ENCODE data around the gene EME2. TPM values are rescaled to one million over a fixed set of nuclear protein-coding genes. Genes with fewer than 3 reads are reported as not detected.

Gene EME2
- total and polyA plus RNA-seq, 7 experiments from 2014 or later = 0.59 to 47.5 (median 32.5) TPM

Small RNA genes lying within 50 kb of the gene (microRNA-seq; reads per million reads assigned to microRNA genes)
- gene MIR3177 (ENCODE audit: borderline microRNAs expressed) = not detected

Other genes starting within 250 kb of the EME2 start
- gene TMEM204, start 239.1 kb upstream of the EME2 start, total RNA-seq = 100 to 1,000 TPM in 2 of 5 experiments, 10 to 100 TPM in 3; 26.3 to 162 (median 47.5) TPM
- gene TMEM204, start 239.1 kb upstream of the EME2 start, polyA plus RNA-seq = 100 to 1,000 TPM; 152 to 186 TPM
- 10 to 100 TPM in 1 of 5 experiments, 1 to 10 TPM in 4; 7.3 to 10.6 (median 8.1) TPM for gene IFT140, start 160.7 kb upstream of the EME2 start, total RNA-seq
- 10 to 100 TPM in 1 of 2 donors, 1 to 10 TPM in 1; 8.9 to 13.5 TPM for gene IFT140, start 160.7 kb upstream of the EME2 start, polyA plus RNA-seq
- 10 to 100 TPM; 27.0 to 33.2 (median 31.3) TPM for gene CRAMP1, start 160.4 kb upstream of the EME2 start, total RNA-seq
- 1 to 10 TPM; 2.1 to 5.0 TPM for gene CRAMP1, start 160.4 kb upstream of the EME2 start, polyA plus RNA-seq
- 10 to 100 TPM; 12.6 to 67.2 (median 36.4) TPM for gene JPT2, start 94.5 kb upstream of the EME2 start, total RNA-seq
- gene JPT2, start 94.5 kb upstream of the EME2 start, polyA plus RNA-seq = 10 to 100 TPM; 13.0 to 17.5 TPM
- gene MAPK8IP3, start 66.6 kb upstream of the EME2 start, total RNA-seq = 100 to 1,000 TPM; 112 to 299 (median 272) TPM
- 1 to 10 TPM; 1.7 to 3.2 TPM for gene MAPK8IP3, start 66.6 kb upstream of the EME2 start, polyA plus RNA-seq
- gene NME3, start 1.3 kb upstream of the EME2 start, total RNA-seq = 10 to 100 TPM; 49.4 to 81.5 (median 58.2) TPM
- 10 to 100 TPM; 70.6 to 71.9 TPM for gene NME3, start 1.3 kb upstream of the EME2 start, polyA plus RNA-seq
- 100 to 1,000 TPM in 1 of 5 experiments, 10 to 100 TPM in 4; 41.6 to 115 (median 49.5) TPM for gene MRPS34, start 324 bp downstream of the EME2 start, total RNA-seq
- 100 to 1,000 TPM; 124 to 162 TPM for gene MRPS34, start 324 bp downstream of the EME2 start, polyA plus RNA-seq
- 100 to 1,000 TPM in 2 of 5 experiments, 10 to 100 TPM in 3; 38.2 to 127 (median 72.3) TPM for gene SPSB3, start 9.8 kb downstream of the EME2 start, total RNA-seq
- 10 to 100 TPM; 38.7 to 58.9 TPM for gene SPSB3, start 9.8 kb downstream of the EME2 start, polyA plus RNA-seq
- gene NUBP2, start 10.2 kb downstream of the EME2 start, total RNA-seq = 10 to 100 TPM; 39.3 to 60.2 (median 48.6) TPM
- gene NUBP2, start 10.2 kb downstream of the EME2 start, polyA plus RNA-seq = 10 to 100 TPM; 96.7 to 98.9 TPM
- gene IGFALS, start 20.9 kb downstream of the EME2 start, total RNA-seq = 1 to 10 TPM in 3 of 5 experiments, under 1 TPM in 2; 0.19 to 1.5 (median 1.1) TPM
- gene IGFALS, start 20.9 kb downstream of the EME2 start, polyA plus RNA-seq = under 1 TPM in 1 of 2 donors, not detected in 1; 0.40 TPM
- 10 to 100 TPM; 46.2 to 72.9 (median 48.9) TPM for gene HAGH, start 54.0 kb downstream of the EME2 start, total RNA-seq
- 10 to 100 TPM; 39.4 to 62.4 TPM for gene HAGH, start 54.0 kb downstream of the EME2 start, polyA plus RNA-seq
- gene FAHD1, start 54.4 kb downstream of the EME2 start, total RNA-seq = 10 to 100 TPM in 1 of 5 experiments, 1 to 10 TPM in 4; 7.8 to 12.9 (median 9.7) TPM
- 10 to 100 TPM; 27.5 to 28.6 TPM for gene FAHD1, start 54.4 kb downstream of the EME2 start, polyA plus RNA-seq
- not detected for gene MEIOB, start 99.4 kb downstream of the EME2 start, total RNA-seq
- not detected for gene MEIOB, start 99.4 kb downstream of the EME2 start, polyA plus RNA-seq
- not detected for gene HS3ST6, start 145.6 kb downstream of the EME2 start, total RNA-seq
- not detected for gene HS3ST6, start 145.6 kb downstream of the EME2 start, polyA plus RNA-seq
- gene MSRB1, start 170.4 kb downstream of the EME2 start, total RNA-seq = 10 to 100 TPM in 2 of 5 experiments, 1 to 10 TPM in 3; 5.5 to 27.0 (median 8.2) TPM
- gene MSRB1, start 170.4 kb downstream of the EME2 start, polyA plus RNA-seq = 10 to 100 TPM; 15.6 to 15.8 TPM
- not detected for gene RPL3L, start 181.9 kb downstream of the EME2 start, total RNA-seq
- not detected for gene RPL3L, start 181.9 kb downstream of the EME2 start, polyA plus RNA-seq
- gene NDUFB10, start 186.7 kb downstream of the EME2 start, total RNA-seq = 100 to 1,000 TPM in 1 of 5 experiments, 10 to 100 TPM in 4; 40.0 to 114 (median 71.1) TPM
- gene NDUFB10, start 186.7 kb downstream of the EME2 start, polyA plus RNA-seq = 100 to 1,000 TPM; 166 to 180 TPM
- 1,000 to 10,000 TPM; 2,562 to 3,376 (median 2,918) TPM for gene RPS2, start 192.0 kb downstream of the EME2 start, total RNA-seq
- 1,000 to 10,000 TPM; 7,065 to 7,254 TPM for gene RPS2, start 192.0 kb downstream of the EME2 start, polyA plus RNA-seq
- under 1 TPM in 1 of 5 experiments, not detected in 4; 0.51 TPM for gene RNF151, start 194.0 kb downstream of the EME2 start, total RNA-seq
- gene RNF151, start 194.0 kb downstream of the EME2 start, polyA plus RNA-seq = not detected
- 10 to 100 TPM; 17.2 to 45.2 (median 27.6) TPM for gene TBL3, start 199.2 kb downstream of the EME2 start, total RNA-seq
- gene TBL3, start 199.2 kb downstream of the EME2 start, polyA plus RNA-seq = 10 to 100 TPM; 59.4 to 89.8 TPM
- gene NOXO1, start 208.7 kb downstream of the EME2 start, total RNA-seq = 1 to 10 TPM in 1 of 5 experiments, under 1 TPM in 4; 0.24 to 1.3 (median 0.79) TPM
- gene NOXO1, start 208.7 kb downstream of the EME2 start, polyA plus RNA-seq = under 1 TPM; 0.17 to 0.29 TPM
- gene GFER, start 211.4 kb downstream of the EME2 start, total RNA-seq = 10 to 100 TPM; 14.0 to 28.2 (median 18.1) TPM
- gene GFER, start 211.4 kb downstream of the EME2 start, polyA plus RNA-seq = 10 to 100 TPM; 19.6 to 30.8 TPM
- gene SYNGR3, start 217.2 kb downstream of the EME2 start, total RNA-seq = 1 to 10 TPM in 2 of 5 experiments, under 1 TPM in 3; 0.49 to 8.8 (median 0.80) TPM
- 1 to 10 TPM in 1 of 2 donors, under 1 TPM in 1; 0.92 to 1.6 TPM for gene SYNGR3, start 217.2 kb downstream of the EME2 start, polyA plus RNA-seq
- 10 to 100 TPM; 44.3 to 63.2 (median 49.8) TPM for gene ZNF598, start 237.0 kb downstream of the EME2 start, total RNA-seq
- 1 to 10 TPM; 1.9 to 9.4 TPM for gene ZNF598, start 237.0 kb downstream of the EME2 start, polyA plus RNA-seq
- 1 to 10 TPM in 1 of 5 experiments, under 1 TPM in 1, not detected in 3; 0.53 to 1.7 TPM for gene NPW, start 247.0 kb downstream of the EME2 start, total RNA-seq
- gene NPW, start 247.0 kb downstream of the EME2 start, polyA plus RNA-seq = not detected

Data from naive thymus-derived CD4-positive, alpha-beta T cell (primary cell).